GM11168 (cell line): ENCODE data around the gene NOL4L.
"Not testable (repeated sequence)": the region's sequence is repeated elsewhere in the genome, so short reads cannot be mapped to it uniquely, and the experiment has no call there.

Experiments
- in situ Hi-C: fragments of 300-500 bp; cut with MboI; formaldehyde crosslinking; loops from one replicate; pipeline ENCODE4 v1.12.0; 2022; ENCODE audit warnings: low sequenced_read_pairs; ENCODE audit not compliant: unreplicated experiment

The NOL4L gene

DNA sequence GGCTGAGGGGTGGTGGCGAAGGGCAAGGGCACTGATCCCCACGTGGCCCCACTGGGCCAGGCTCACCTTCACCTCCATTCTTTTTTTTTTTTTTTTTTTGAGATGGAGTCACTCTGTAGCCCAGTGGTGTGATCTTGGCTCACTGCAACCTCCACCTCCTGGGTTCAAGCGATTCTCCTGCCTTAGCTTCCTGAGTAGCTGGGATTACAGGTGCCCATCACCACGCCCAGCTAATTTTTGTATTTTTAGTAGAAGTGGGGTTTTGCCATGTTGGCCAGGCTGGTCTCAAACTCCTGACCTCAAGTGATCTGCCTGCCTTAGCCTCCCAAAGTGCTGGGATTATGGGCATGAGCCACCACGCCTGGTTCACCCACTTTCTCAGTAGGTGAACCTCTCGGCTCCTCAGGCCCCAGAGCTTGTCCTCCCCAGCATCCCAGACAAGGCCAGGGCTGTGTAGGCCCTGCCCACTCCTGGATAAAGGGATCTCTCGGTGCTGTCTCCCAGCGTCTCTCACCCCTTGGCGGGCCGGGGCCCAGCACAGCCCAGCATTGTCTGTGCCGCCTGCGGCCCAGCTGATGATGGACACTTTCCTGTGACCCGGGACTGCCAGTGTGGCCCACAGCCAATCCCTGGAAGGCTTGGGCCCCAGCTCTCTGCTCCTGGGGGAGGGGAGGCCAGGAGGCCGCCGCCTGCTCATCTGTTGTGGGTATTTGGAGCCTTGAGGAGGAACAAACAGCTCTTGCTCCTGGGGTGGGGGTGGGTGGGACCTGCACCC lies 119.0 kb downstream of the NOL4L start:
- in situ Hi-C loops: not testable (repeated sequence)

DNA sequence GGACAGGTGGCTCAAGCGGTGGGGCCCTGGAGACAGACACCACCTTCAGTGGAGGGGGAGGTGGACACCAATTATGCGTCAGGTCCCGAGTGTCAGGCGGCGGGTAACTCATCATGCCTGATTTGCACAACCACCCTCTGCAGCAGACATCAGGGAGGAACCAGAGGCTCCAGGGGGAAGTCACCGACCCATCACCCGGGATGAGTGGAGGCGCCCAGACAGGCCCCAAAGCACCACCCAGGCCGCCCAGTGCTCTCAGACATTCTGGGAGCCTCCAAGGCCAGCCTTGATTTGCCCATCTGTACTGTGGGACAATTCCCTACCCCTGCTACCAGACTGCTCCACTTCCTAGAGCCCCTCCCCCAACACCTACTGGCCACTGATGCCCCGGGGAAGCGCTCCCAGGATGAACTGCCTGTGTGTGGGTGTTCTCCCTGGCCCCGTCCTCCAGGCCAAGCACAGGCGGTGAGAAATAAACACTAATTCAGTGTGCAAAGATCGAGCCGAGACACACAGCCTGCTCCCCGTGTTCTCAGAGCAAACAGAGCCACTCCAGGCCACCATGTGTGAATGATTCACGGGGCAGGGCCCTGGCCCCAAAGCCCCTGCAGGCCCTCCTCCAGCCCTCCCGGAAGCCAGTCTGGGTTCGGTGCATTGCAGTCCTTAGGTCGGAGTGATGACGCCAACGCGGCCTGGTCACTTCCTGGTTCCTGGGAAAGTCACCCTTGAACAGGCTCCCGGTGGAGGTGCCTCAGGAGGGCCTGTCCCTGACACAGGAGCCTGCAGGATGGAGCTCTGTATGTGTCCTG lies 119.8 kb downstream of the NOL4L start:
- in situ Hi-C loops: no loop called here

GRCh38 chr20:32464401-32465091 lies 120.6 kb downstream of the NOL4L start:
- in situ Hi-C loops: no loop called here

DNA sequence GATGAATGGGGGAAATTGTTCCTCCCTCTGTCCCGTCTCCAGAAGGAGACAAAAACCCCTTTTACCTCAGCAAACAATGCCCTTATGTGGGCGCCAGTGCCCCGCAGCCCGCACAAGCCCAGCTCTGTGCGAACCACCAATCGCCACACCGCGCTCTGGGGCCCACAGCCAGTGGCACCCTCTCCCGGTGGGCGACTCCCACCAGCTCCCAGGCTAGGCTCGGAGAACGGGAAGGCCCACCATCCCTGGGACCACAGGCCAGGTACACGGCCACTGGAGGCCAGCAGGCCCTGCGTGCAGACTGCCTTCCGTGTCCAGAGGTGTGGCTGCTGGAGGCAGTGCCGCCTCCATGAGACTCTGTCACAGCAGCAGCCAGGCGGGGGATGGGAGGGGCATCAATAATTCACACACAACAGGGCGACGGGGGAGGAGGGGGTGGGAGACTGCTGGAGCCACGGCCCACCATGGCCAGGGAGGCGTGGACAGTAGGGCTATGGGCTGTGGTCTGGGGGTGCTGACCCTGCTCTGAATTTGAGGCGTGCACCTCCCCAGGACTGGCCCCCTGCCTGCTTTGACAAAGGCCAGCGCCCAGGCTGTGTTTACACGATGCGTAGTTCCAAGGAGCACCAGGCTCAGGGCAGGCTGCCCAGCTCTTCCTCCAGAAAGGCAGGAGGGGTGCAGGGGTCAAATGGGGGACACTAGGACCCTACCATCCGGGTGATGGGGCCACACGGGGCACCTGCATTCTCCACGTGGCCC lies 121.3 kb downstream of the NOL4L start:
- in situ Hi-C loops: no loop called here

- in situ Hi-C loops: no loop called here
These were observed 122.1 kb downstream of the NOL4L start for GRCh38 chr20:32462900-32463641.

GRCh38 chr20:32461836-32462600 lies 123.1 kb downstream of the NOL4L start:
- in situ Hi-C loops: no loop called here

- in situ Hi-C loops: no loop called here
These were observed 124.3 kb downstream of the NOL4L start for GRCh38 chr20:32460683-32461320.

- in situ Hi-C loops: no loop called here
These were observed 124.9 kb downstream of the NOL4L start for GRCh38 chr20:32460231-32460630.

GRCh38 chr20:32458837-32459220 lies 126.3 kb downstream of the NOL4L start:
- in situ Hi-C loops: no loop called here

DNA sequence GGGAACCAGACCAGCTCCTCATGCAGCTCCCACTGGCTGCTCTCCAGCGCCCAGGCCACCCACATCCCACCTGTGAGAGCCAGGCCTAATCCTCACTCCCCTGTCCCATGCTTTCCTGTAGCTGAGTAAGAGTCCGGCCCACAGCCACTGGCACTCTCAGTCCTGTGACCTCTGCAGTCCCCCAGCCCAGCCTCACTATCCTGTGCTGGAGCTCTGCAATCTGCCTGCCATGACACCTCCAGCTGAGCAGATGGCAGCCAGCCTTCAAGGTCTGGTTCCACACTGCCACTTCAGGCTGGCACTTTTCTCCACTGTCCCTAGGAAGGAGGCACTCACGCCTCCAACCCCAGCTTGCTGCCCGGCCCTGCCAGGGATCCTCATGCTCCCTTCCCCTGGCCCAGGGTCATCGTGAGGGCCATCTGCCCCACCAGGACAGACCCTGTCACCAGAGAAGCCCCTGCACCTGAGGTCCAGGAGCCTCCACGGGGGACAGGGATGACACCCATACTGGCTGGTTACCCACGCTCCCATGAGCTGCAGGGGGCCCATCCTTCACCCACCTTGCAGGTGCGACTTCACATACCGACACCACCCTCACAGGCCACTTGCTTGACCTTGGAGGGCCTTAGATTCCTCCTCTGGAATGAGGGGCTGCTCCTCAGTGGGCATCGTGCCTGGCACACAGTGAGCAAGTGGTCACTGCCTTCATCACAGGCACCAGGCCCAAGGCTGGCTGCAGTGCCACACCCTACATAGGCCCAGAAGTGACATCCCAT lies 126.9 kb downstream of the NOL4L start:
- in situ Hi-C loops: no loop called here

DNA sequence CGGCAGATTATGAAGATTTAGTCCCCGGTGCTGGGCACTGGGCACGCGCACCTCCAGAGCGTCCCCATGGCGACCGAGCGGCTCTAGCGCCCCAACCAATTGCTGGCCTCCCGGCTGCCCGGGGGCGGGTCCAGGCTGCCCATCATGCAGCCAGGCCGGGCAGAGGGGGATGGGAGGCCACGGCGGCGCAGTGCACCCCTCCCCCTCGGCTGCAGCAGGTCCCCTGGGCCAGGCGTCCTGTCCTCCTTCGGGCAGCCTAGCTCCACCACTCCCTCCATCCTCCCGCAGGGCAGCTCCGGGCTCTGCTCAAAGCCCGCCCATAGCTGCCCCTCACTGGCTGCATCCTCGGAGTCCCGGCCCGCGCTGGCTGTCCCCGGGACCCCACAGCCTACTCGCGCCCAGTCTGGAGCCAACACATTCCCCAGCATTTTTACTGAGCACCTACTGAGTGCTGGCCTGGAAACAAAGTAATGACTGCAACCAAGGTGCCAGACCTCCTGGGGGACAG lies 127.6 kb downstream of the NOL4L start:
- in situ Hi-C loops: no loop called here

GRCh38 chr20:32456869-32457478 lies 128.2 kb downstream of the NOL4L start:
- in situ Hi-C loops: no loop called here

- in situ Hi-C loops: no loop called here
These were observed 129.0 kb downstream of the NOL4L start for GRCh38 chr20:32455901-32456701.

GRCh38 chr20:32455171-32455900 lies 129.8 kb downstream of the NOL4L start:
- in situ Hi-C loops: no loop called here
